Mesothelial cell of epicardium (in vitro differentiated cells): ENCODE data around the gene KCNK17. TPM values are rescaled to one million over a fixed set of nuclear protein-coding genes. Genes with fewer than 3 reads are reported as not detected.

Experiments
- DNase-seq, 2 experiments: peaks; one replicate each; pipeline ENCODE4 v3.0.0; 2021; ENCODE audit warnings: low spot score in 2 of 2; ENCODE audit not compliant: unreplicated experiment in 2 of 2
- H3K27ac Mint-ChIP-seq: 2 replicates; pipeline ENCODE4 v1.8.0; 2021; ENCODE audit warnings: mixed read lengths
- H3K27me3 Mint-ChIP-seq: 2 replicates; pipeline ENCODE4 v1.8.0; 2021; ENCODE audit warnings: low read depth, mixed read lengths
- H3K36me3 Mint-ChIP-seq: 2 replicates; pipeline ENCODE4 v1.8.0; 2021; ENCODE audit warnings: mixed read lengths
- H3K4me1 Mint-ChIP-seq: 2 replicates; pipeline ENCODE4 v1.8.0; 2021; ENCODE audit warnings: mixed read lengths
- H3K4me3 Mint-ChIP-seq: 2 replicates; pipeline ENCODE4 v1.8.0; 2021; ENCODE audit warnings: mild to moderate bottlenecking, moderate library complexity, mixed read lengths
- H3K9me3 Mint-ChIP-seq: 2 replicates; pipeline ENCODE4 v1.8.0; 2021; ENCODE audit warnings: mixed read lengths
- CTCF ChIP-seq: fragments of 200-600 bp; sonication (generic); IDR thresholded peaks from one replicate; pipeline ENCODE4 v1.5.0; 2021; ENCODE audit warnings: antibody characterized with exemption; ENCODE audit not compliant: unreplicated experiment
- total RNA-seq: library from RNA; stranded (reverse); gene quantifications from 3 replicates; pipeline ENCODE4 v1.2.1, GENCODE V29; 2021

The KCNK17 gene
- total RNA-seq, 1 donor from 2014 or later: not detected

GRCh38 chr6:39335780-39336545, 21.7 kb upstream of the KCNK17 start:
- Mint-ChIP-seq H3K9me3 (no peaks in the 10 kb centered on the region), H3K4me1 (peaks cover 16% of the 10 kb centered on the region), H3K27ac (no peak overlapping the region)

GRCh38 chr6:39333644-39334438, 19.6 kb upstream of the KCNK17 start:
- Mint-ChIP-seq H3K27me3 (peaks cover 75% of the 10 kb centered on the region), H3K4me1 (no peaks in the 10 kb centered on the region), H3K9me3 (no peaks in the 10 kb centered on the region), H3K27ac (no peak overlapping the region), H3K4me3 (no peak overlapping the region), H3K36me3 (no peaks in the 10 kb centered on the region)
- TF ChIP-seq CTCF: no peak
- DNase-seq: no peak

More at GRCh38 chr6:39335780-39336545, 21.7 kb upstream of the KCNK17 start:
- no peak for TF ChIP-seq CTCF
- H3K27me3 Mint-ChIP-seq: peaks cover 60% of the 10 kb centered on the region
- no peaks in the 10 kb centered on the region for H3K36me3 Mint-ChIP-seq
- no peak for DNase-seq
- no peak overlapping the region for H3K4me3 Mint-ChIP-seq

- Mint-ChIP-seq H3K27me3 (peaks cover 85% of the 10 kb centered on the region), H3K36me3 (no peaks in the 10 kb centered on the region)
Observed at GRCh38 chr6:39330476-39330875, 16.3 kb upstream of the KCNK17 start.

GRCh38 chr6:39330057-39330456, 15.8 kb upstream of the KCNK17 start:
- Mint-ChIP-seq H3K4me1 (no peaks in the 10 kb centered on the region), H3K36me3 (no peaks in the 10 kb centered on the region), H3K27ac (no peak overlapping the region), H3K27me3 (peaks cover 89% of the 10 kb centered on the region), H3K9me3 (no peaks in the 10 kb centered on the region), H3K4me3 (no peak overlapping the region)
- DNase-seq: no peak
- TF ChIP-seq CTCF: no peak

More at GRCh38 chr6:39330476-39330875, 16.3 kb upstream of the KCNK17 start:
- Mint-ChIP-seq H3K9me3 (no peaks in the 10 kb centered on the region), H3K27ac (no peak overlapping the region), H3K4me1 (no peaks in the 10 kb centered on the region), H3K4me3 (no peak overlapping the region)
- no peak for DNase-seq
- TF ChIP-seq CTCF: no peak

- TF ChIP-seq CTCF: no peak
- no peaks in the 10 kb centered on the region for H3K9me3 Mint-ChIP-seq
Observed at GRCh38 chr6:39328066-39328465, 13.8 kb upstream of the KCNK17 start.

More at GRCh38 chr6:39328066-39328465, 13.8 kb upstream of the KCNK17 start:
- no peaks in the 10 kb centered on the region for H3K36me3 Mint-ChIP-seq
- peaks cover 89% of the 10 kb centered on the region for H3K27me3 Mint-ChIP-seq
- H3K4me1 Mint-ChIP-seq: no peaks in the 10 kb centered on the region
- H3K4me3 Mint-ChIP-seq: no peak overlapping the region
- no peak for DNase-seq
- H3K27ac Mint-ChIP-seq: no peak overlapping the region
